ENCODE measurements around the gene ENO2.

DNA sequence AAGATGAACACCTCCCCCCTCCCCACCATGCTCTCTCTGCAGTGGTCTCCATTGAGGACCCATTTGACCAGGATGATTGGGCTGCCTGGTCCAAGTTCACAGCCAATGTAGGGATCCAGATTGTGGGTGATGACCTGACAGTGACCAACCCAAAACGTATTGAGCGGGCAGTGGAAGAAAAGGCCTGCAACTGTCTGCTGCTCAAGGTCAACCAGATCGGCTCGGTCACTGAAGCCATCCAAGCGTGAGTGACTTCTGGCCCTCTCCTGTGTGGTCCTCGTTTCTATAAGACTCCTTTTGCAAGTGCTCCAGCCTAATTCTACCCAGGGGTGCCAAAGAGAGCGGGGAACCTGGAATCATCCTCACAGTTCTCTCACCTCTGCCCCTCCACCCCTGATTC is 7.2 kb downstream of the ENO2 start:
- TF ChIP-seq, protein P1, sequence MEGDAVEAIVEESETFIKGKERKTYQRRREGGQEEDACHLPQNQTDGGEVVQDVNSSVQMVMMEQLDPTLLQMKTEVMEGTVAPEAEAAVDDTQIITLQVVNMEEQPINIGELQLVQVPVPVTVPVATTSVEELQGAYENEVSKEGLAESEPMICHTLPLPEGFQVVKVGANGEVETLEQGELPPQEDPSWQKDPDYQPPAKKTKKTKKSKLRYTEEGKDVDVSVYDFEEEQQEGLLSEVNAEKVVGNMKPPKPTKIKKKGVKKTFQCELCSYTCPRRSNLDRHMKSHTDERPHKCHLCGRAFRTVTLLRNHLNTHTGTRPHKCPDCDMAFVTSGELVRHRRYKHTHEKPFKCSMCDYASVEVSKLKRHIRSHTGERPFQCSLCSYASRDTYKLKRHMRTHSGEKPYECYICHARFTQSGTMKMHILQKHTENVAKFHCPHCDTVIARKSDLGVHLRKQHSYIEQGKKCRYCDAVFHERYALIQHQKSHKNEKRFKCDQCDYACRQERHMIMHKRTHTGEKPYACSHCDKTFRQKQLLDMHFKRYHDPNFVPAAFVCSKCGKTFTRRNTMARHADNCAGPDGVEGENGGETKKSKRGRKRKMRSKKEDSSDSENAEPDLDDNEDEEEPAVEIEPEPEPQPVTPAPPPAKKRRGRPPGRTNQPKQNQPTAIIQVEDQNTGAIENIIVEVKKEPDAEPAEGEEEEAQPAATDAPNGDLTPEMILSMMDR (conservative IDR thresholded peaks at IDR 0.05 in 1 of 2, IDR thresholded peaks at IDR 0.05 in 1 of 2; ENCODE audit: extremely low read depth in 1 of 2, insufficient read depth in 1 of 2, low read depth in 1 of 2, low read length in 2 of 2), result no peak
- TF ChIP-seq EZH2 (IDR thresholded peaks at IDR 0.05; ENCODE audit: borderline replicate concordance, low read length), result no peak

Data from mammary epithelial cell (primary cell).